GM21786 (cell line): ENCODE results near the gene RASAL1.

Experiments
- ATAC-seq: cut with Tn5 transposase; IDR thresholded peaks from one replicate; pipeline ENCODE4 v1.9.1; 2021; ENCODE audit not compliant: unreplicated experiment

RASAL1 gene

DNA sequence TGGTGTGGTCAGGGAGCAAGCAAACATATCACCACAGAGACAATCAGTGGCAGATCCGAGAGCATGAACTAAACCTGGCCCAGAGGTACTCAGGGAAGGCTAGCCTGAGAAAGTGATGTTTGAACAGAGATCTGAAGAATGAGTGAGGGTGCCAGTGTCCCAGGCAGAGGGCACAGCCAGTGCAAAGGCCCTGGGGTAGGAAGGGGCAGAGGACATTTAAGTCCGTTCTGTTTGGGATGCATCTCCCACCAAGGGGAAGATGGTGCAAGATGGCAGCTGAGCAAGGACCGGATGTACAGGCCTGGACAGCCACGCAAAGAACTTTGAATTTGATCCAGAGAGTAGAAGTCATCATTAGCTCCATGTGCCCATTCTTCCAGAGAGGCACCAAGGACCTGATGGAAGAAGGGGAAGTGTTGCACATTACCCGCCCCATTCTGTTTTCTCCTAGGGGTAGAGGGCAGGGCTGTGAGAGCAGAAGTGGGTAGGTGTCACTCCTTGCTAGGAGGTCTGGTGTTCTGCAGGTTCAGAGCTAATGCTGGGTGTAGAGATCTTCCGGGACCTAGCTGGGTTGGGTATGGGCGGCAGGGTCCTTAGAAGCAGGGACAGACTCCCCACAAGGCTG lies 75.1 kb downstream of the RASAL1 start:
- no peak for ATAC-seq

DNA sequence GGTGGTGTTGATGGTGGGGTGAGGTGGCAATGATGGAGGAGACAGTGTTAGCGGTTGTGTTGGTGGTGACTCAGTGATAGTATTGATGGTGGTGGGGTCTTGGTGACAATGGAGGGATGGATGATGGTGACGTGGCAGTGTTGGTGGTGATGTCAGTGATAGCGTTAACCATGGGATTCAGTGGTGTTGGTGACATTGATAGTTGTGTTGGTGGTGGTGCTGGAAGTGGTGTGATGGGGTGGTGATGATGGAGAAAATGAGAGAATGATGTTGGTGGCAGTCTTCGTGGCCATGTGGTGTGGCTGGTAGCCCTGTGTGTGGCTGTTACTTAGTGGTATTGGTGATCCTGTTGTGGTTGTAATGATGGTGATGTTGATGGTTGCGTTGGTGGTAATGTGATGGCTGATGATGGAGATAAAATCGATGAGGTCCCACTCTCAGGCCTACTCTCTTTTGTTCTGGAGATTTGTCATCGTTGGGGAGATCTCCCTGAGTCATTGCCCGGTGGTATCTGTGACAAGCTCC lies 76.4 kb downstream of the RASAL1 start:
- no peak for ATAC-seq

DNA sequence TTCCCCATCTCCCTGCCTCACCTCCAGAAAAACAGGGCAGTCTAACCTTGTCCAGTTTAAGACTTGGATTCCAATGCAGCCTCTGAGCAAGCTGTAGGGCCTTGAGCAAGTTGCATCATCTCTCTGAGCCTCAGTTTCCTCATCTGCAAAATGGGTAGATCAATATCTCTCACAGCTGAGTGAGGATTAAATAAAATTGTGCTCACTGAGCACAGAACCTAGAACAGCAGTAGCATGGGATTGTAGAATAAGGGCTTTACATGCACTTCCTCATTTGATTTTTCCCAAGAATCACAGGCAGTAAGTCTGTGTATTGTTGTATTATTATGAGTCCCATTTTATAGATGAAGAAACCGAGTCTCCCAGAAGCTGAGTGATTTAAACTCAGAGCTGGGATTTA lies 77.0 kb downstream of the RASAL1 start:
- ATAC-seq, result no peak

DNA sequence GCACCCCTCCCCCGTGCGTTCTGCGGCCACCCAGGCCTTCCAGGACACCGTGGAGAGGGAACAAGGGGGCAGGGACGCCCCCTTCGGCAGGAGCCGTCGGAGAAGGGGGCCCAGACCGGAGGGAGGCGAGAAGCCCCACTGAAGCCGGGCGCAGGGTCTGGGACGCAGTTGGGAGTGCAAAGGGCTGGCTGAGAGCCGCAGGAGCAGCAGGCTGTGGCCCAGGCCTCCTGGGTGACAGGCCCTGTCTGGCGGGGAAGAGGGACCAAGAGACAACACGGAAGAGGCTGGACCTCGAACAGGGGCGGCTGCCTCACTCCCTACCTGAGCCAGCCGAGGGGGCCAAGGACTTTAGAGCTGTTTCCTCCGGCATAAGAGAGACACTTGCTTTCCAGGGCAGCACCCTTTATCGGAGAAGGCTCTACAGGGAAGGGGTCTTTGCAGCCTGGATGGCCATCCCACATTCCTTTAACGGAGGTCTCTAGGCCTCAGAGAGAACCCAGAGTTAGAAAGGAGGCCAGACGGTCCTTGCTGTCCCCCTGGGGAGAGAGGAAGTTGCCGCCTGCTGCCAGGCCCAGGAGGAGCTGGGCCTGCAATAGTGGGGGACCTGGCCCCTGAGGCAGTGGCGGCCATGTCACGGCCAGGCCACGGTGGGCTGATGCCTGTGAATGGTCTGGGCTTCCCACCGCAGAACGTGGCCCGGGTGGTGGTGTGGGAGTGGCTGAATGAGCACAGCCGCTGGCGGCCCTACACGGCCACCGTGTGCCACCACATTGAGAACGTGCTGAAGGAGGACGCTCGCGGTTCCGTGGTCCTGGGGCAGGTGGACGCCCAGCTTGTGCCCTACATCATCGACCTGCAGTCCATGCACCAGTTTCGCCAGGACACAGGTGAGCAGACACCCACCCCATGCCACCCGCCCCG lies 77.7 kb downstream of the RASAL1 start:
- no peak for ATAC-seq

DNA sequence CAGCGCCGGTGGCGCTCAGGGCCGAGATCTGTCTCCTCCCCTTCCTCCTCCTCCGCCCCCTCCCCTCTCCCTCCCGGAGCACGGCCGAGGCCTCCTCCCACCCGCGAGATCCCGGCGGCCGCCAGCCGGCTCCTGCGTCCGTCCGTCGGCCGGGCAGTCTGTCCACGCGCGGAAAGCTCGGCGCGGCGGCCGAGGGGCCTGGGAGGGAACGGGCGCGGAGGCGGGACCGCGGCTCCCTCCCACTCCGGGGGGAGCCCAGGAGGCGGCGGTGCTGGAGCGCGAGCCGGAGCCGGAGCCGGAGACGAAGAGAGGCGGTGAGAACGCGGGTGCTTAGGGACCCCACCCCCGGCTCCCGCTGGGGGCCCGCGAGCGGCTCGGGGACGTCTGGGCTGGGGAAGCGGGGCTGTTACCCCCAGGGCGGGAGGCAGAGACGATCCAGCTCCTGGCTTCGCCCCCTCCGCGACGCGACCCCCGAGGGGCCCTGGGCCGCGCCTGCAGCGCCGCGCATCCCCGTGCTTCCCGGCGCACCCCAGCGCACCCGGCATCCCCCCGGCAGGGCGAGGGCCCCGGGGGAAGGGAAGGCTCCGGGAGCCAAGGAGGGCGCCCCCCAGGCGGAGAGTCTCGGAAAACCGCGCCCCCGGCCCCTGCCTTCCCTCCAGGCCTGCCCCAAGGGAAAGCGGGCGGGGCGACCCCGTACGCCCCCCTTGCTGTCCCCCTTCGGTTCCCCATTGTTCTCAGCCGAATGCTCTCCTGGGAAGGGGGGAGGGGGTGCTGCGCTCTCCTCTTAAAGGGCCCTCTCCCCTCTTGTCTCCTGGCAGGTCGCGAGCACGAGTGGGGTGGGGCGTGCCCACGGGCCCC lies 78.7 kb downstream of the RASAL1 start, which contains the start of gene DTX1:
TSS of gene DTX1 (plus strand) at position 100 of the 858 bp plus-strand sequence. CDS start 1,463 bp downstream, outside the sequence.
- ATAC-seq, result no peak

DNA sequence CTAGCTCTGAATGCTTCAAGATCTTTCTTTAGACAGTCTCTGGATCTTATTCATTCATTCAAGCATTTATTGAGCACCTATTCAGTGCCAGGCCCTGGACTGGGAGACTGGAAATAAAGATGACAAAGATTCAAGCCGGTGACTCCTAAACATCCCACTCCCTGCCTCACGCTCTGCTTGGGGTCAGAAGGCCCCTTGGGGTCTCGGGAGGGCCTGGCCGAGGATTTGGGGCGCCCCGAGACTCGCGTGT lies 79.3 kb downstream of the RASAL1 start:
- no peak for ATAC-seq

DNA sequence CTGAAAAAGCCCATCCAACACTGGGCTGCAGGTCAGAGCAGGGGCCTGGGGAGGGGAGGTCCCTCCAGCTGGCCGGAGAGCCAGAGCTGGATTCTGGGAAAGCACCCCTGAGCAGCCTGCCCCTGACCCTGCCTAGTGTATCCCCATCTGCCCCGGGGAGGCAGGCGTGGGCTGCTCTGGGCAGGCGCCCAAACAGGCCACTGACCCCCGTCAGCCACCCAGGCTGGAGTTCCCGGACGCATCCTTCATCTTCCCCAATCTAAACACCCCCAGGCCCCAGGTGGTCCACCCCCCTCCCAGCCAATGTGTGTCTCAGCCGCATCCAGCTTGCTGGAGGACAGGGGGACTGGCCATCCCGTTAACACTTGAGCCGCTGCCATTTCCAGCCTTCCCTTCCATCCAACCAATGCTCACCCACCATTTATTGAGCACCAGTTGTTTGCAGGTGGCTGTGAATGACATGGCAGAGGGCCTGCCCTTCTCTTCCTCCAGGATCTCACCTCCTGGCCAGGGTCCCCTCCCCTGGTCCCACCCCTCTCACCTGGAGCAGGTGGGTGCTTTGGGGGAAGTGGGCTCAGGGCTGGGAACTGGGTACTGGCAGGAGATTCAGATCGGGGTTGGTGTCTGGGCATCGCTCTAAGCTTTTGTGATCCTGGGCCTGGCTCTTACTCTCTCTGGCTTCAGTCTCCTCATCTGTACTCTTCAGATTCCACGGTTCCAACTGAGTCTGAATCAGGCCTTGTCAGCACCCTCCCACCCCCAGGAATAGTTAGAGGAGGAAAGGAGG lies 79.8 kb downstream of the RASAL1 start:
- ATAC-seq, result no peak

DNA sequence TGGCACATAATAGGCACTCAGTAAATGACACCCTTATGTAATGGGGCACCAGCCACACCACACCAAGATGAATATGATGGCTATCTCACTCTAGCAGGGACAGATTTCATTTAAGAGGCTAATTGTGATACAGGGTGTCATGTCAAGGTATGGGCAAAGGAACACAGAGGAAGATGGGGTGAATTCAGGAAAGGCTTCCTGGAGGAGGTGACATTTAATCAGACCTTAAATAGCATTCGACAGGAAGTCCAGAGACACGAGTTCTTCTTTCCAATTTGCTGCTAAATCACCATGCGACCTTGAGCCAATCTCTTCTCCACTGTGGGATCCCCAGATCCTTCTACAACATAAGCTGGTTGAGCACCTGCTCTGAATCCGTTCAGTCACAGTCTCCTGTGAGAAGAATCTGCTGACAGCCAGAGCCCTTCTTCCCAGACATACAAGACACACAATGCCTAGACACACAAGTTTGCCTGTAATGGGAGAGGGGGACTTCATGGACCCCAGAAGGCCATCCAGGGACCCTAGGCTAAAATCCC lies 80.5 kb downstream of the RASAL1 start:
- ATAC-seq, result no peak

DNA sequence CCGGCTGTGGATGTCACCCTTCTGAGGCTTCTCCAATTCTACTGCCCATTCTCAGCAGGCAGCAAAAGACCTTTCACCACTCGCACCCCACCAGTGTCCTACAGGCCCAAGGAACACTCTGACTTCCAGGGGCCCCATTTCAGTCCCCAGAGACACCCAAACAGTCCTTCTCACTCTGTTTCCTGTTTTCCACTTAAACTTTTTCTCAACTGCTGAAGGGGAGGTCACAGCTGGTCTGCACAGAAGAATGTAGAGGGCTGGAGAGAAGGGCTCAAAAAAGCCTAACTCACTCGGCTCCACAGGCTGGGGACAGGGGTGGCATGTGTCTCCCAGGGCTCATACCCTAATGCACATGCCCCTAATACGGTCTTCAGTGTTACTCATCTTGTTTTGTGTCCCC lies 83.2 kb downstream of the RASAL1 start:
- no peak for ATAC-seq

DNA sequence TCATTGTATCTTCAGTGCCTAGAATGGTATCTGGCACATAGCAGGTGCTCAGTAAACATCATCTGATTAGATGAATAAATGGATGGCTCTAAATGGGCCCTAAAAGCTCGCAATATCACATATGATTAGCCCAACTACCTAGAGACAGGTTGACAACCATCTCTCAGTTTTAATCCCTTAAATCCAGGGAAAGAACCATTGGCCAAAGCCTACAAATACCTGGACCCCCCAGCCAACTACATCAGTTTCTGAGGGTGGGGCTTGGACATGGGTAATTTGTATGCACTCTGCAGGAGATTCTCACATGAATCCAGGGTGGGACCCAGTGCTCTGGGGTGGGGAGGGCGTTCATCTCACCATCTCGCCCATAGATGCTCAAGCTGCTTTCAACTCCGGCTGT lies 83.8 kb downstream of the RASAL1 start:
- ATAC-seq, result no peak

DNA sequence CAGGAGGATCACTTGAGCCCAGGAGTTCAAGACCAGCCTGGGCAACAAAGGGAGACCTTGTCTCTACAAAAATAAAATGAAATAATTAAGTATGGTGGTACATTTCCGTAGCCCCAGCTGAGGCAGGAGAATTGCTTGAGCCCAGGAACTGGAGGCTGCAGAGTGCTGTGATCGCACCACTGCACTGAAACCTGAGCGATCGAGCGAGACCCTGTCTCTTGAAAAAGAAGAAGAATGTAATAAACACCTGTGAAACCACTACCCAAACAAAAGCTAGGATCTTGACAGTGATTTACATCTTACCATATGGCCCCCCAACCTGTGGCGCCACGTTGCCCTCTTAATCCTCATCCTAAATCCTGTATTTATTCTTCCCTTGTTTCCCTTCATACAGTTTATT lies 84.8 kb downstream of the RASAL1 start:
- ATAC-seq, result no peak

DNA sequence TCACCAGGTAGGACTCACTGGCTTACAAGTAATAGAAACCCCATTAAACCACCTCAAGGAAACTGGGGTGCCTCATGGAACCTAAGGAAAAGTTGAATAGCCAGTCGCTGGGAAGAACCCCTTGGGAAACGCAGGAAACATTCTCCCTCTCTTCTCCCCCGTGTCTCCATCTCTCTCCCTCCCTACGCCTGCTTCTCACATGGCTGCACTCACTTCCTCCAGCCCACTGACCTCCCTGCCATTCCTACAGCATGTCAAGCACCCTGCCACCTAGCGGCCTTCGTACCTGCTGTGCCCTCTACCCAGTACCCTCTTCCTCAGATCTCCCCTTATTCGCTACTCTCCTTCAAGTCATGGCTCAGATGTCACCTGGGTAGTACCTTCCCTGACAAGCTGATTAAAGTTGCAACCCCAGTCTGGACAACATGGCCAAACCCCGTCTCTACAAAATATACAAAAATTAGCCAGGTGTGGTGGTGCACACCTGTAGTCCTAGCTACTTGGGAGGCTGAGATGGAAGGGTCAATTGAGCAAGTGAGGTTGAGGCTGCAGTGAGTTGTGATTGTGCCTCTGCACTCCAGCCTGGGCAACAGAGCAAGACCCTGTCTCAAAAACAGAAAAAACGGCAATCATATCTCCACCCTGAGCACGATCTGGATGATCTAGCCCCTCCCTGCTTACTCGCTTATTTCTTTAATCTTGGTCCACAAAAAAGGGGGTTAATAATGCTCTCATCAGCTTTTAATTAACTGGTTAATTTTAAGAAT lies 85.4 kb downstream of the RASAL1 start:
- ATAC-seq, result no peak
